Measurements from ENCODE around the gene ITPR2.

DNA sequence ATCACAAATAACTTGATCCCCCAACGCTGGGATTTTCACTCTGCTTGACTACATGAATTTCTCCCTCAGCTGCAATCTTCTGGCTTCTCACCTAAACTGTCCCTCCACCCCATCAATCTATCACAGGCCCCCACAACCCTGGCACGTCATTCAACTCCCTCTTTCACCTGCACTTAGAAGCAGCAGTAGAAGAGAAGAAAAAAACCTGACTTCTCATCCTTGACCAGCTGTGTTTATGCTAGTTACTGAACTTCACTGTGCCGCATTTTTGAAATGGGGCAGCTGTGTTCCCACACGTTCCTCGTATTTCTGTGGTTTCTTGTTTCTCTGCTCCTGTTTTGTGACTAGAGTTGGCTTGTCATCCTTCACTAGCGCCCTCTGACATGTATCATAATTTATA, 35.0 kb downstream of the ITPR2 start:
- TF ChIP-seq TAF1 (CRISPR knock-in tag; IDR thresholded peaks at IDR 0.05), result no peak
- TF ChIP-seq, protein P1, sequence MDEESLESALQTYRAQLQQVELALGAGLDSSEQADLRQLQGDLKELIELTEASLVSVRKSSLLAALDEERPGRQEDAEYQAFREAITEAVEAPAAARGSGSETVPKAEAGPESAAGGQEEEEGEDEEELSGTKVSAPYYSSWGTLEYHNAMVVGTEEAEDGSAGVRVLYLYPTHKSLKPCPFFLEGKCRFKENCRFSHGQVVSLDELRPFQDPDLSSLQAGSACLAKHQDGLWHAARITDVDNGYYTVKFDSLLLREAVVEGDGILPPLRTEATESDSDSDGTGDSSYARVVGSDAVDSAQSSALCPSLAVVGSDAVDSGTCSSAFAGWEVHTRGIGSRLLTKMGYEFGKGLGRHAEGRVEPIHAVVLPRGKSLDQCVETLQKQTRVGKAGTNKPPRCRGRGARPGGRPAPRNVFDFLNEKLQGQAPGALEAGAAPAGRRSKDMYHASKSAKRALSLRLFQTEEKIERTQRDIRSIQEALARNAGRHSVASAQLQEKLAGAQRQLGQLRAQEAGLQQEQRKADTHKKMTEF (CRISPR knock-in tag; IDR thresholded peaks at IDR 0.05), result no peak
- no peak for TF ChIP-seq ZNF589 (CRISPR knock-in tag; conservative IDR thresholded peaks at IDR 0.05)
- TF ChIP-seq KLF6 (CRISPR knock-in tag; IDR thresholded peaks at IDR 0.05), result no peak
- TF ChIP-seq, protein P2, sequence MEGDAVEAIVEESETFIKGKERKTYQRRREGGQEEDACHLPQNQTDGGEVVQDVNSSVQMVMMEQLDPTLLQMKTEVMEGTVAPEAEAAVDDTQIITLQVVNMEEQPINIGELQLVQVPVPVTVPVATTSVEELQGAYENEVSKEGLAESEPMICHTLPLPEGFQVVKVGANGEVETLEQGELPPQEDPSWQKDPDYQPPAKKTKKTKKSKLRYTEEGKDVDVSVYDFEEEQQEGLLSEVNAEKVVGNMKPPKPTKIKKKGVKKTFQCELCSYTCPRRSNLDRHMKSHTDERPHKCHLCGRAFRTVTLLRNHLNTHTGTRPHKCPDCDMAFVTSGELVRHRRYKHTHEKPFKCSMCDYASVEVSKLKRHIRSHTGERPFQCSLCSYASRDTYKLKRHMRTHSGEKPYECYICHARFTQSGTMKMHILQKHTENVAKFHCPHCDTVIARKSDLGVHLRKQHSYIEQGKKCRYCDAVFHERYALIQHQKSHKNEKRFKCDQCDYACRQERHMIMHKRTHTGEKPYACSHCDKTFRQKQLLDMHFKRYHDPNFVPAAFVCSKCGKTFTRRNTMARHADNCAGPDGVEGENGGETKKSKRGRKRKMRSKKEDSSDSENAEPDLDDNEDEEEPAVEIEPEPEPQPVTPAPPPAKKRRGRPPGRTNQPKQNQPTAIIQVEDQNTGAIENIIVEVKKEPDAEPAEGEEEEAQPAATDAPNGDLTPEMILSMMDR (CRISPR knock-in tag; IDR thresholded peaks at IDR 0.05), result no peak
- TF ChIP-seq NBN (conservative IDR thresholded peaks at IDR 0.05), result no peak
- no peak for TF ChIP-seq SP140L (CRISPR knock-in tag; IDR thresholded peaks at IDR 0.05; ENCODE audit: borderline replicate concordance)
- TF ChIP-seq MAFG (CRISPR knock-in tag; IDR thresholded peaks at IDR 0.05), result no peak
- no peak for TF ChIP-seq ZNF749 (CRISPR knock-in tag; IDR thresholded peaks at IDR 0.05; ENCODE audit: borderline replicate concordance)
- TF ChIP-seq ZNF335 (CRISPR knock-in tag; IDR thresholded peaks at IDR 0.05), result no peak
- no peak for TF ChIP-seq YY1 (IDR thresholded peaks at IDR 0.05; ENCODE audit: insufficient read depth, insufficient replicate concordance, low read depth, low read length)
